ENCODE data around the gene TAF4. TPM values are rescaled to one million over a fixed set of nuclear protein-coding genes. Genes with fewer than 3 reads are reported as not detected.
"Not testable (repeated sequence)": the region's sequence is repeated elsewhere in the genome, so short reads cannot be mapped to it uniquely, and the experiment has no call there.

TAF4 gene
- total RNA-seq, 1 experiment from 2014 or later, result 11.7 TPM

DNA sequence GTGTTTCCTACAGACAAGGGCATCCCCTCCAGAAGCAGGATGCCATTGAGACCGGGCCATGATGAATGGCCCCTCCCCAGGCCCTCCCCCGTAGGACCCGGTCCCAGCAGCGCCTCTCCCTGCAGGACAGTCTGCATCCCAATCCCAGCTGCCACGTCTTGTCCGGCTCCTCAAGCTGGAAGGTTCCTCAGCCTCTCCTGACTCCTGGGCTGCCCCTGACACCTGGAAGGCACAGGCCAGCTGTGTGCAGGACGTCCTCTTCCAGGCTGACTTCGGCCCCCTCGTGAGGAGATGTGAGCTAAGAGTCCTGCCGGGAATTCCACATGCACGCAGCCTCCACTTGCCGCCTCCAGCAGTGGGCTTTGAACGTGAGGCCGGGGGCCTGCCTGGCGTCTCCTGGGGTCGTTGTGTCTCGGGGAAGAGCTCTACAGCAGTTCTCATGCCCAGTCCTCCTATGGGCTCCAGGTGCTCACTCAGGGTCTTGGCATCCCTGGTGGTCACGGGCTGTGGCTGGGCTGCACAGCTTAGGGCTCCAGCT lies 64.4 kb downstream of the TAF4 start:
- no peak for DNase-seq (ENCODE audit: low read depth)

DNA sequence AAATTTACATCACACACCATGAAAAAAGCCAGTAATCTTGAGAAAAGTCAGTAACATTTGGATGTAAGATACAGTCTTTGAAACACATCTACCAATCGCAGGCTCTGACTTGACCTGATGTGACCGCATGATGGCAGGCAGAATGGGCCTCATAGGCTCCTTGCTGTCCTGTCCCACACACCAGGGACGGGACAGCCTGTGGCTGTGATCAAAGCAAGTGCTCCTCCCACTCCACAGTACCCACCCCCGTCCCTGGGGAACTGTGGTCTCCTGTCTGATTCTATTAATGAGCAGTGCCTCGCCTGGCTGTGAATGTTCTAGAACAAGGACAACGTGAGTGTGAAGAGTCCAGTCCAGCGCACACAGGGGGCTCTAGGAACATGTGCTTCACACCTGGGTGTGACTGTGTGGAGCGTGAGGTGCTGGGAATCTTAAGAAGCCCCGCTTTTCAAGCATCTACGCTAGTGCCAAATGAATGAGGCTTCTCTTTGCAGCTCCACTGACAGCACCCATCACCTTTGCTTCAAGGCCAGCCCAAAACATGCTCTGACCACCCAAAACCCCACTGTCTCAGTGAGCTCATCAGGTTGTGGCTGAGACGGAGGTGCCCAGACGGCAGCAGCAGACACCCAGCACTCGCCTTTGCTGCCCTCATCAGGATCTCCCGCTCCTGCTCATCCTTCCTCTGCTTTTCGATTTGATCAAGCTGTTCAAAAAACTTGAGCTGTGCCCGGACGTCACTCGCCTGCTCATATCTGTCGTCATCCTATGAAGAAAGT lies 67.1 kb downstream of the TAF4 start:
- no peak for DNase-seq (ENCODE audit: low read depth)

DNA sequence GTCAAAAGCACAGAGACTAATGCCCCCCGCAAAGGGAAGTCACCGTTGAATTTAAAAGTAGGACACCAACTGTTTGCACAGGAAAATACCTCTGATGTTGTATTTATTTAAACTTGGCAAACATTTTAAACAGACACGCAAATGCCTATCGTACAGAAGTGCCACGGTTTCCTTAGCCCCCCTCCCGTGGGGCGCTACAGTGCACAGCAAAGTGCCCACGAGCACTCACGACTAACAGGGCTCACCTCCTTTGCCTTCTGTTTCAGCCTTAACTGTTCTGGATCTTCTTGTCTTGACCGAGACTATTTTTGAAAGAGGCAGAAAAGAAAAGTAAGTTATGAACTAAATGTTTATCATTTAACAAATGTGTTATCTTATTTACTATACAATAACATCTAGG lies 67.8 kb downstream of the TAF4 start:
- DNase-seq (ENCODE audit: low read depth), result no peak

DNA sequence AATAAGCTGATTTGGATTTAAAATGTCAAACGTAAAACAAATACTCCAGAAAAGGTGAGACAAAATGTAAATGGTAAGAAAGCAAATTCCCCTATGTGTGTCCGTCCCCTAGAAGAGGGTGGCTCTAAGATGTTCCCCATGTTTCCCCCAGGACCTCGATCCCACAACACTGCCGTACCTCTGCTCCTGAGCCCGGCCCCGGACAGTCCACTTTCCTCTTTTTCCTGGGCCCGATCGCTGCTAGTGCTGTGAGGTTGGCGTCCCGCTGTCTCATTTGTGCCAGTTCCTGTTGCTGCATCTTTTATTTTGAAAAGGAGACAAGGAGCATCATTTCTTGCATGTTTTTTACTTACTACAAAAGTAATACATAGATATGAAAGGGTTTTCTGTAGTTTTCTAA lies 68.3 kb downstream of the TAF4 start:
- no peak for DNase-seq (ENCODE audit: low read depth)

DNA sequence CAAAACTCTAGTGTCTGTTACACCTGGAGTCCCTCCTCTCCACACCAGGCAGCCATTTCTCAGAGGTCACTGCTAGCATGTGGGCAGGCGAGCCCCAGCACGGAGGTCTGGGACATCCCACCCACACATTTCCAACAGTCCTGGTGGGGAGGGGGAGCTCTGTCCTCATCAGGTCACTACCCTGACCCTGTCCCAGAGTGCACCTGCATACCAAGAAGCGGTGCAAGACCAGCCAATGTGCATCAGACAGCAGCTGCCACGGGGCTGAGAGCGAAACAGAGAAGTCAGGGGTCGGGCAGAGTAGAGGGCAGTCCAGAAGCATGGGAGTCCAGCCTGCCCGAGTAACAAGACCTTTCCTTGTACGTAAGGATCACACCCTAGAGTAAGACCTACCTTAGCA lies 71.1 kb downstream of the TAF4 start:
- no peak for DNase-seq (ENCODE audit: low read depth)

DNA sequence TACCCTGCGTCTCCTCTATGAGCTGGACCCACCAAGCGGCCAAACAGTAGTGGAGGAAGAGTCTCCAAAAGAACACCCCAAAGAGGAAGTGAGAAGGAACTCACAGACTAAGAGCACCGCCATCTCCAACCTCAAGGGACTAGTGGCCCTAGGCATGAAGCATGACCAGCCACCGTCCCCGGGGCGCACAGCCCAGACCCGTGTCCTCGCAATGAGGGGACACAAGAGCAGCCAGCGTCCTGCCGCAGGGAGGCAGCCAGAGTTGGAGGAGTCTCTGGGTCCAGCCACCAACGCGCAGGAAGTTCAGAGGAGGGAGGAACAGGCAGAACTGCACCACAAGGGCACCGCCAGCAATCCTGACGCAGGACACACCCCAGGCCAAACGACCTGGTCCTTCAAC lies 72.6 kb downstream of the TAF4 start:
- no peak for DNase-seq (ENCODE audit: low read depth)

DNA sequence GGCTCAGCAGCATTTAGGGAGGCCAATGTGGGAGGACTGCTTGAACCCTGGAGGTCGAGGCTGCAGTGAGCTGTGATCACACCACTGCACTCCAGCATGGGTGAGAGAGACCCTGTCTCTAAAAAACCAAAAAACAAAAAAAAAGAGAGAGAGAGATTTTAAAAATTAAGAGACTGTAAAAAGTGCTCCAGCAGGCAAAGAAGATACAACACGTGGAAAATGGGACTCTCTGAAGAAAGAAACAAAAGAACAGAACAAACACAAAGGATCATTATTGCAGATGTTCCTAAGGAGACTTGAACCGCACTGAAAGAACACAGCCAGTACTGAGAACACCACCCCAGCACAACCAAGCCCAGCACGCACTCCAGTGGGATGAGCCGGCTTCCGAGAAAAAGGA lies 74.2 kb downstream of the TAF4 start:
- DNase-seq (ENCODE audit: low read depth), result peak; percentile 18

DNA sequence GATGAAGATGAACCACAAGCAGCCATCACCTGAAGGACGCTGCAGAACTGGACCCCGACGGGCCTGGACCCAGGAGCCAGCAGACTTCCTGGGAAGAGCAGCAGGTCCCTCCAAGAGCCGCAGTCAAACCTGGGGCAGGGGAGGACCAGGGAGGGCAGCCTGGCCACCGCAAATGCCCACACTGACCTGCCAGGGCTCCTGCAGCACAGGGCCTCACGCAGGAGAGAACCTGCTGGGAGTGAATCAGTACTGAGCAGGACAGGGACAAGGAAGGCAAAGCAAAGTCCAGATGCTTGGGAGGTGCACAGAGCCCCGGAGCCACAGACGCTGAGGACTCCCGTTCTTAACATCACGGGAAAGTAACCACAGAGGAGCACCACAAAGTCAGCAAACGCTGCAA lies 75.2 kb downstream of the TAF4 start:
- DNase-seq (ENCODE audit: low read depth), result no peak

DNA sequence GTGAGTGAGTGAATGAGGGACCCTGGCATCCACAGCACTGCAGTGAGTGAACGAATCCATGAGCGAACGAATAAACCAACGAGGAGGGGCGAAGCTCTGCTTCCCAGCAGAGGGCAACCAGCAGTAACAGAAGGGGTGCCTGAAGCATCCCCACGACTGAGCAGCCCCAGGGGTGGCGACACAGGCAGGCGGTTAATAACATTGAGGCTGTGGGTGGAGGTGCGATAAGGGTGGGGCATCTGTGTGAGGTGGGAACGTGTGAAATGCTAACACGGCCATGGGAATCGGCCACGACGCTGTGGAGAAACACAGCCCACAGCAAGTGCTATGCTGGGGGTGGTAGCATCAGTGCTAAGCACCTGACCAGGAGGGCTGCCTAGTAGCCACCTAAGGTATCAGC lies 75.9 kb downstream of the TAF4 start:
- DNase-seq (ENCODE audit: low read depth), result no peak

DNA sequence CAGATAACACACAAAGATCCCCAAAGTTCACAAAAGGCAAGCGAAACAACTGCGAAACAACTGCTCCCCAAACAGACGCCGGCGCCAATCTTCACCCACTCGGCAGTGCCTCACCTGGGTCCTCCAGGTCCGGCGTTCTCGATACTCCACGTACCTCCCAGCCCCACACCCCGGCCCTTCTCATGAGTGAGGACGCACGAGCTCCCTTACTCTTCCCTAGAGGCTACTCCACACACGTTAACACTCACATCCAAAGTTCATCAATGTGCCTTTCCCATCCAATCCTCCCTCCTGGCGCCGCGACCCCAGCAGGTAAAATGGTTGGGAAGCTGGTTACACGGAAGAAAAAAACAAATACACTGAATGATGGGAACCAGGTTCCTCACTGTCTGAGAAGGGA lies 77.0 kb downstream of the TAF4 start:
- DNase-seq (ENCODE audit: low read depth), result no peak

DNA sequence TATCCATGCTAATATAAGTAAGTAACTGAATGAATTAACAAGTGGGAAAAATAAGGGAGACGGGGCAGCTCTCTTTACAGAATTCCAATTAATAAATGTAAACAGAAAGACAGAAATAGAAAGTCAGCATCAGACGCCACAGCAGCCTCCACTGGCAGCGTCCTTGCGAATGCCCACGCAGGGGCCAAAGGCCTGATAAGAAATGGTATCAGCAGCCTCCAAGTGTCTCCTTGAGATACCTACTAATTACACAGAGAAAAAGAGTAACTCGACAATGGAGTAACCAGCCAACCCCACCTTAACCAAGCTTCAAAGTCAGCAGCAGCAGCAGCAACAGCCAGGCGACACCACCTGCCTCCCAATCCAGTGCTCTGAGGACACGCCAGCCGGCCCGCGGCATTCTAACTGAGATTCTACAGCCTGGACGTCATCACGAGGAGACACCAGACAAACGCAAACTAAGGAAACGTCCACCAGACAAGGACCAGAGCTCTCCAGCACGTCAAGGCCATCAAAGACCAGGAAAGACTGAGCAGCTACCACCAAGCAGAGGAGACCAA lies 78.8 kb downstream of the TAF4 start:
- no peak for DNase-seq (ENCODE audit: low read depth)

DNA sequence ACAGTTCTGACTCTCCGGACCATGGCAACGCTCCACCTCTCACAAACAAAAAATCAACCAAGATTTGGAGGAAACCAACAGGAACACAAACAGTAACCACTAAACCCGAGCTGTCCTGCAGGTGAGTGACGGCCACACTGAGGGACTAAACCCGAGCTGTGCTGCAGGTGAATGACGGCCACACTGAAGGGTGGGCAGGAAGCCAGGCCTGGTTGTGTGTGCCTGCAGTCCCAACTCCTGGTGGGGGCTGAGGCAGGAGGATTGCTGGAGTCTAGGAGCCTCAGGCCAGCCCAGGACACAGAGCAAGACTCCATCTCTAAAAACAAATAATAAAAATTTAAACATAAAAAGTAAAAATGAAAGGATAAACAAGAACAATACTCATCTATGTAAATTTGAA lies 80.6 kb downstream of the TAF4 start:
- DNase-seq (ENCODE audit: low read depth), result no peak

DNA sequence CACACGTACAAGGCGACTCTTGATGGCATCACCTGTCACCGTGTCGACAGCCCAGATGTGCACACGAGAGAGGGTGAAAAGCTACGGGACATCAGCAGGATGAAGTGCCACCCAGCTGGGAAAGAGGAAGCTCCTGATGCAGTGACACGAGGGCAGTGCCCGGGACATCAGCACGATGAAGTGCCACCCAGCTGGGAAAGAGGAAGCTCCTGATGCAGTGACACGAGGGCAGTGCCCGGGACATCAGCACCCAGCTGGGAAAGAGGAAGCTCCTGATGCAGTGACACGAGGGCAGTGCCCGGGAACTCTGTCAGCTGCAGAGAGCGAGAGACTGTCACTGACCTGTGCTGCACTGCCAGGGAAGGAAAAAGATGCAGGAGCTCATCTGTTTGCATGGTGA lies 81.2 kb downstream of the TAF4 start:
- not testable (repeated sequence) for DNase-seq (ENCODE audit: low read depth)

DNA sequence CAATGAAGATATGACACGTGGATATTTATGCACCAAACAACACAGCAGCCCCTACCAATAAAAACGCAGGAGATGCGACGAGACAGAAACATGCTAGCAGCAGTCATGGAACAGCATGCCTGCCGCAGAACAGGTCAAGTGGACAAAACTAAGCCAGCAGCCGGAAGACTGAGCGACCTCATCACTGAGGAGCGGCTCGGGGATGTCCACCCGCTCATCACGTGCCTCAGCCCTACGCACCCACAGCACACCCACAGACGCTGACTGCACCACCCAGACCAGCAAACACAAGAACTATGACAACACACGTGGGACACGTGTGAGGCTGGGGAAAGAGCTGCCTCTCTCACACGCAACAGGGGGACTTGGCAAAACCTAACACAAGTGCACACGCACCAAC lies 81.7 kb downstream of the TAF4 start:
- no peak for DNase-seq (ENCODE audit: low read depth)

DNA sequence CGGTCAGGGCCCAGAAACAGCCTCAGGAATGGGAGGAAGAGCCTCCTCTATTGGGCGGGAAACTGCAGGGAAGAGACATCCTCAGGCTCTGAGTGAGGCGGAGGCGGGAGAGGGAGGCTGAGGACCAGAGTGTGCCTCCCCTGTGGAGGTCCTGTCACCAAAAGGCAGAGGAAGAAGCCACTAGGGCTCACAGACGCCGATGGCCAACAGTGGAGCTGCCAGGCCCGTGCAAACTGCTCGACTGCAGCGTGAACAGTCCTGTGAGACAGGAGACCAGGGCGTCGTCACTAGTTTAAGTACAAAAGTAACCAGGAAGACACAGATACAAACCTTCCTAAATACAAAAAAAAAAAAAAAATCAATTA lies 82.7 kb downstream of the TAF4 start:
- no peak for DNase-seq (ENCODE audit: low read depth)

DNA sequence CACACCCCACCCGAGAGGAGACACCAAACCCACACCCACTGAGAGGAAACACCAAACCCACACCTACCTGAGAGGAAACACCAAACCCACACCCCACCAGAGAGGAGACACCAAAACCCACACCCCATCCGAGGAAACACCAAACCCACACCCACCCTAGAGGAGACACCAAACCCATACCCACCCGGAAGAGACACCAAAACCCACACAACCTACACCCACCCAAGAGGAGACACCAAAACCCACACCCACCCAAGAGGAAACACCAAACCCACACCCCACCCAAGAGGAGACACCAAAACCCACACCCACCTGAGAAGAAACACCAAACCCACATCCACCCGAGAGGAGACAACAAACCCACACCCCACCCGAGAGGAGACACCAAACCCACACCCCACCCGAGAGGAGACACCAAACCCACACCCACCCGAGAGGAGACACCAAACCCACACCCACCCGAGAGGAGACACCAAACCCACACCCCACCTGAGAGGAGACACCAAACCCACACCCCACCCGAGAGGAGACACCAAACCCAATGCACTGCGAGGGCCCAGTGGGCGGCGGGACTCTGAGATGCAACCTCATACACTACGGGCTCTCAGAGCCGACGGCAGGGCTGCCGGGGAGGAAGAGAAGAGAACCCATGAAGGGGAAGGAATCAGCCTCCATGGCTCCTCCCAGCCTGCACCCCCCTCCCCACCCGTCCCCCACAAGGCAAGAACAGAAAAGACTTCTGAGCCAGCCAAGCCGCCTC lies 83.3 kb downstream of the TAF4 start:
- no peak for DNase-seq (ENCODE audit: low read depth)

DNA sequence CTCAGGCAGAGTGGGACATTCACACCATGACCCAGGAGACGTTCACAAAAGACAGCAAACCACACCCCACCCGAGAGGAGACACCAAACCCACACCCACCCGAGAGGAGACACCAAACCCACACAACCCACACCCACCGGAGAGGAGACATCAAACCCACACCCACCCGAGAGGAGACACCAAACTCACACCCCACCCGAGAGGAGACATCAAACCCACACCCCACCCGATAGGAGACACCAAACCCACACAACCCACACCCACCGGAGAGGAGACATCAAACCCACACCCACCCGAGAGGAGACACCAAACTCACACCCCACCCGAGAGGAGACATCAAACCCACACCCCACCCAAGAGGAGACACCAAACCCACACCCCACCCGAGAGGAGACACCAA lies 84.0 kb downstream of the TAF4 start:
- not testable (repeated sequence) for DNase-seq (ENCODE audit: low read depth)

DNA sequence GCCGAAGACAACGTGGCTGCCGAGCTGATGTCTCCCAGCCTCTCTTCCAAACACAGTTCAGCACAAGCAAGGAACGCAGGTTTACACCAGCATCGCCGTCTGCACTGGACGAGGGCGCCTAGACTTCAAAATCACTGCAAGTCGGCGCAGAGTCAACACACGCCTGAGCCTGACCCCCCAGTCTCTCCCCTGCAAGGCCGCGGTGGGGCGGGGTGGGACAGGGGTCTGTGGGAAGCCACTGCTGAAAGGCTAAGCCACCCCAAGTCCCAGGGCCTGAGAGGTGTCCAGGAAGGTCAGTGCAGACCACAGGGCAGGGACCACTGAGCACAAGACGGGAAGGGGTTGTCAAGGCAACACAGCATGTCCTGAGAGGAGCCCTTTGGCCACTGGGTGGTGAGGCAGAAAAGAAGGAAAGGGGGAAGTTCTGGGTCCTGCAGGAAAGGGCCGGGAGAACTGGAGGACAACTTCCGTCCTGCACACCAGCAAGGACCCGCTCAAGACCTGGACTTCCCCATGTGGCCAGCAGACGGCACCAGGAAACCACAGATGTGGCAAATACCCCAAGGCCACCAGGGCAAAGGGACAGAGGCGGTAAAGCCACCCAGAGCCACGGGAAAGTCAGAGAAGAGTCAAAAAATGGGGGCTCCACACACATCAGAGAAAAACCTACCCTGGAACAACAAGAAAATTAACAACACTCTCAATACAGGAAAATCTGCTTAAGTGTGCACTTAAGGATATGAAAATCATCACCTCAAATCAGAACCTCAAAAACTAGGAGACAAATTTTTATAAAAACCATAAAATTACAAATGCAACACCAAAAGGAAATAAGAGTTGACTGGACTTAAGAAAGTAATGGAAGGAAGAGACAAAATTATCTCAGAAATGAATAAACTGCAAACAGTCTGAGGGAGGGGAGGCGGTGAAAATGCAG lies 84.8 kb downstream of the TAF4 start:
- DNase-seq (ENCODE audit: low read depth), result no peak

DNA sequence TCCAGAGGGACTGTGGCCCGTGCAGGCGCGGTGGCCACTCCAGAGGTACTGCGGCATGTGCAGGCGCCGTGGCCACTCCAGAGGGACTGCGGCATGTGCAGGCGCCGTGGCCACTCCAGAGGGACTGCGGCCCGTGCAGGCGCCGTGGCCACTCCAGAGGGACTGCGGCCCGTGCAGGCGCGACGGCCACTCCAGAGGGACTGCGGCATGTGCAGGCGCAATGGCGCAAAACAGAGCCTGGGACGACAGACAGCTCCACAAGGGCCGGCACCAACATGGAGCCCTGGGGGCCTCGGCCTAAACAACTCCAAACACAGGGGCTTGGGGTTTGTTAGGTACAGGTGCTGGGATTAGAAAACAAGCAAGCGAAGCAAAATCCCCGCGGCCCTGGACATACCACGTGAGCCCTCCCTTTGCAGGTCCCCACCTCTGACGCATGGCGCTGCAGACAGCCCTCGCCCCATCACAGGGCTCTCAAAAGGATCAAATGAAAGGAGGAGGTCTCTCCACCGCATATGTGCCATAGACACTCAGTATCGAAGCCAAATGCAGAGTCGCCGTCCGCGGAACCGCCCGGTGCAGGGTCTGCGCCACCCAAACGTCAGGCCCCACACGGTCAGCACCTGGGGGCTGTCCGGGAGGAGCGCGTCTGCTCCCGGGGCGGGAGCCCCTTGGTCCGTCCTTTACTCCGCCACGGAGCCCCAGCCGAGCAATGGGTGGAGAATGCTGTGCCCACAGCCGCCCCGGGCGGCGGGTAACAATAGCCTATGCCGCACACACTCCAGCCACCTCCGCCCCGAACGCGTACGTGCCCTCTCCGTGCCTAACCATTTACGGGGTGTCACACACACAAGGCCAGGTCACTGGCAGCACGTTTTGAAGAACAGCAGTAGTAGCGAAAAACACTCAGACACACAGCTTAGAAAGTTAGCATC lies 85.7 kb downstream of the TAF4 start:
- DNase-seq (ENCODE audit: low read depth), result no peak

DNA sequence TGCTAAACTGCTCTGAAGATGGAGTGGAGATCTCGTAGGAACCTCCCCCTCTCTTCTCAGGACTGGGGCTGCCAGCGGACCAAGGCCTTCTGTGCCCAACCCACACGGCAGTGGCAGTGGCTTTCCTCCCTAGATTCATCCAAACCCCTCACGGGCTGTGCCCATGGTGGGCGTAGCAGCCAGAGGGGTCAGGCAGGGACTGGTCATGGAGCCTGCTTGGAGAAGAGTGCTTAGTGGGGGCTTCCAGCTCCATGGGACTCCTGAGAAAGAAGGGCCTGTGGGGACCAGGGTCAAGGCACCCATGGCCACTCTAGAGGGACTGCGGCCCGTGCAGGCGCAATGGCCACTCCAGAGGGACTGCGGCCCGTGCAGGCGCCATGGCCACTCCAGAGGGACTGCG lies 86.6 kb downstream of the TAF4 start:
- no peak for DNase-seq (ENCODE audit: low read depth)

DNA sequence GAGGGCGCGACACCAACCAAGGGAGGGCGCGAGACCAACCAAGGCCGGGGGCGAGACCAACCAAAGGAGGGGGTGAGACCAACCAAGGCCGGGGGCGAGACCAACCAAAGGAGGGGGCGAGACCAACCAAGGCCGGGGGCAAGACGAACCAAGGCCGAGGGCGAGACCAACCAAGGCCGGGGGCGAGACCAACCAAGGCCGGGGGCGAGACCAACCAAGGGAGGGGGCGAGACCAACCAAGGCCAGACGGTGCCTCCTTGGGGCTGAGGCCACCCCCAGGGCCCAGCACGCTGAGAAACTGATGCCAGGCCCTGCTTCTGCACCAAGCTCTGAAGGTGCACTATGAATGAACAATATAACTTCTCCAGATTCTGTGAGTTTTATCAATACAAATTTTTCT lies 87.2 kb downstream of the TAF4 start:
- no peak for DNase-seq (ENCODE audit: low read depth)

Measured in M059J (cell line).